HepG2 (cell line): Measurements from ENCODE around the gene FDXR. TPM values are rescaled to one million over a fixed set of nuclear protein-coding genes. Genes with fewer than 3 reads are reported as not detected.

Experiments used
- GTF2F1 ChIP-seq: fragments of 150-350 bp; IDR thresholded peaks from 2 replicates; pipeline ENCODE4 v1.6.1; 2014; ENCODE audit warnings: low read length
- JUNB ChIP-seq: sonication (generic); formaldehyde crosslinking; IDR thresholded peaks from 2 replicates; pipeline ENCODE4 v1.8.0; 2022; ENCODE audit warnings: missing genetic modification reagents, mild to moderate bottlenecking, borderline replicate concordance
- NFKB2 ChIP-seq: sonication (generic); formaldehyde crosslinking; IDR thresholded peaks from 2 replicates; pipeline ENCODE4 v1.4.0; 2020; ENCODE audit warnings: missing genetic modification reagents, borderline replicate concordance
- NFRKB ChIP-seq: fragments of 450-650 bp; IDR thresholded peaks from 2 replicates; pipeline ENCODE4 v1.6.1; 2017
- RELA ChIP-seq: sonication (generic); formaldehyde crosslinking; IDR thresholded peaks from 2 replicates; pipeline ENCODE4 v1.4.0; 2020; ENCODE audit warnings: missing genetic modification reagents
- ZNF468 ChIP-seq: sonication (generic); formaldehyde crosslinking; IDR thresholded peaks from 2 replicates; pipeline ENCODE4 v1.8.0; 2022; ENCODE audit warnings: mild to moderate bottlenecking, moderate library complexity, missing genetic modification reagents
- ZNF788 ChIP-seq: sonication (generic); formaldehyde crosslinking; IDR thresholded peaks from 2 replicates; pipeline ENCODE4 v1.5.0; 2020; ENCODE audit warnings: mild to moderate bottlenecking, missing genetic modification reagents, borderline replicate concordance
- ZNF790 ChIP-seq: sonication (generic); formaldehyde crosslinking; IDR thresholded peaks from 2 replicates; pipeline ENCODE4 v1.8.0; 2022; ENCODE audit warnings: missing genetic modification reagents, mild to moderate bottlenecking, borderline replicate concordance
- ZSCAN30 ChIP-seq: sonication (generic); formaldehyde crosslinking; IDR thresholded peaks from 2 replicates; pipeline ENCODE4 v1.5.0; 2020; ENCODE audit warnings: mild to moderate bottlenecking, missing genetic modification reagents
- polyA plus RNA-seq, 8 experiments: library from polyadenylated mRNA; depleted of rRNA in 3 of 8; stranded (reverse) in 7 of 8; unstranded in 1 of 8; fragments of >200 nt; fragmentation: Illumina TruSeq in 4 of 8; extraction: Trizol in 4 of 8; gene quantifications; 2 replicates each; pipeline versions ENCODE4 v1.2.1 to v1.2.3, GENCODE V29; 2011 to 2016; ENCODE audit warnings: low read depth in 4 of 8, missing spikeins in 1 of 8, mixed read lengths in 1 of 8; ENCODE audit not compliant: insufficient read depth in 1 of 8
- total RNA-seq, 5 experiments: library from RNA; depleted of rRNA; stranded (reverse); fragments of >200 nt; fragmentation: Illumina TruSeq; extraction: Trizol; gene quantifications; 2 replicates each; pipeline ENCODE4 v1.2.3, GENCODE V29; 2016; ENCODE audit warnings: low read depth in 1 of 5
- TF ChIP-seq, protein P1 (sequence below): sonication (generic); formaldehyde crosslinking; IDR thresholded peaks from 2 replicates; pipeline ENCODE4 v1.5.0; 2020; ENCODE audit warnings: mild to moderate bottlenecking, missing genetic modification reagents, borderline replicate concordance
- TF ChIP-seq, protein P2 (sequence below): sonication (generic); formaldehyde crosslinking; IDR thresholded peaks from 2 replicates; pipeline ENCODE4 v1.5.0; 2020; ENCODE audit warnings: missing genetic modification reagents
- TF ChIP-seq, protein P3 (sequence below): sonication (generic); formaldehyde crosslinking; IDR thresholded peaks from 2 replicates; pipeline ENCODE4 v1.4.0; 2020; ENCODE audit warnings: missing genetic modification reagents
- TF ChIP-seq, protein P4 (sequence below): sonication (generic); formaldehyde crosslinking; IDR thresholded peaks from 2 replicates; pipeline ENCODE4 v1.4.0; 2020; ENCODE audit warnings: missing genetic modification reagents, borderline replicate concordance

Gene FDXR
- total and polyA plus RNA-seq, 2 of the 13 experiments (the other 11 are each of a cell fraction or from before 2014, with no cell fraction given) = 23.4 to 116 TPM

DNA sequence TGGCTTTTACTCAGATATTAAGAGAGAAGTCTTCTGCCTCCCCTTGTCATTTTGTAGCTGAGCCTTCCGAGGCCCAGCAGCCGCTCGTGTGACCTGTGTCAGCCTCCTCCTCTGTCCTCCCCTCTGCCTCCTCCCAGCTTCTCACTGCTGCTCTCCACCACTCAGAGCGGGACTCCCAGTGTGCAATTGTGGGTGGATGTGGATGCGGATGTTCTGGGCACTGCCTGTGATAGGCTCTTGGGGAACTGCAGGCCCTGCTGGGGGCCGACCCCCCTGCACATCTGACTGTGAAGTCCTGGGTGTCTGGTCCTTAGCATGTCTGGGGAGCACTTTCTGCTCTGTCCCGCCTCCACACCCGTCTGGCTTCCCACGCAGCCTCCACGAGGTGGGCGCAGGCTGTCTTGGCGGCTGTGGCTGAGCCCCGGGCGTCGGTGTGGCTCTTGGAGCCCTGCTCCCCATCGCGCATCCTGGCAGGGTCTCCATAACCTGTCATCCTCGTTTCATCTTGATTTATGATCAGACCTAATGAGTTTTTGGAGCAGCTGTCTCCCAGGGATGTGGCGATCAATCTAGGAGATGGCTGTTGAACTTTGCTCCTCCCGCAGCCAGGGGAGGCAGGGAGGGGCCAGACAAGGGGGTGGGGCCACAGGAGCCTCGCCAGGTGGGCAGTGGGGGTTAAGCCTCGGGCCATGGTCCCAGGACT lies 41.2 kb downstream of the FDXR start (continued):
- no peak for TF ChIP-seq ZSCAN30 (CRISPR knock-in tag)
- TF ChIP-seq ZNF788 (CRISPR knock-in tag) = no peak
- no peak for TF ChIP-seq GTF2F1
- no peak for TF ChIP-seq RELA (CRISPR knock-in tag)
- no peak for TF ChIP-seq NFRKB
- TF ChIP-seq, protein P1, sequence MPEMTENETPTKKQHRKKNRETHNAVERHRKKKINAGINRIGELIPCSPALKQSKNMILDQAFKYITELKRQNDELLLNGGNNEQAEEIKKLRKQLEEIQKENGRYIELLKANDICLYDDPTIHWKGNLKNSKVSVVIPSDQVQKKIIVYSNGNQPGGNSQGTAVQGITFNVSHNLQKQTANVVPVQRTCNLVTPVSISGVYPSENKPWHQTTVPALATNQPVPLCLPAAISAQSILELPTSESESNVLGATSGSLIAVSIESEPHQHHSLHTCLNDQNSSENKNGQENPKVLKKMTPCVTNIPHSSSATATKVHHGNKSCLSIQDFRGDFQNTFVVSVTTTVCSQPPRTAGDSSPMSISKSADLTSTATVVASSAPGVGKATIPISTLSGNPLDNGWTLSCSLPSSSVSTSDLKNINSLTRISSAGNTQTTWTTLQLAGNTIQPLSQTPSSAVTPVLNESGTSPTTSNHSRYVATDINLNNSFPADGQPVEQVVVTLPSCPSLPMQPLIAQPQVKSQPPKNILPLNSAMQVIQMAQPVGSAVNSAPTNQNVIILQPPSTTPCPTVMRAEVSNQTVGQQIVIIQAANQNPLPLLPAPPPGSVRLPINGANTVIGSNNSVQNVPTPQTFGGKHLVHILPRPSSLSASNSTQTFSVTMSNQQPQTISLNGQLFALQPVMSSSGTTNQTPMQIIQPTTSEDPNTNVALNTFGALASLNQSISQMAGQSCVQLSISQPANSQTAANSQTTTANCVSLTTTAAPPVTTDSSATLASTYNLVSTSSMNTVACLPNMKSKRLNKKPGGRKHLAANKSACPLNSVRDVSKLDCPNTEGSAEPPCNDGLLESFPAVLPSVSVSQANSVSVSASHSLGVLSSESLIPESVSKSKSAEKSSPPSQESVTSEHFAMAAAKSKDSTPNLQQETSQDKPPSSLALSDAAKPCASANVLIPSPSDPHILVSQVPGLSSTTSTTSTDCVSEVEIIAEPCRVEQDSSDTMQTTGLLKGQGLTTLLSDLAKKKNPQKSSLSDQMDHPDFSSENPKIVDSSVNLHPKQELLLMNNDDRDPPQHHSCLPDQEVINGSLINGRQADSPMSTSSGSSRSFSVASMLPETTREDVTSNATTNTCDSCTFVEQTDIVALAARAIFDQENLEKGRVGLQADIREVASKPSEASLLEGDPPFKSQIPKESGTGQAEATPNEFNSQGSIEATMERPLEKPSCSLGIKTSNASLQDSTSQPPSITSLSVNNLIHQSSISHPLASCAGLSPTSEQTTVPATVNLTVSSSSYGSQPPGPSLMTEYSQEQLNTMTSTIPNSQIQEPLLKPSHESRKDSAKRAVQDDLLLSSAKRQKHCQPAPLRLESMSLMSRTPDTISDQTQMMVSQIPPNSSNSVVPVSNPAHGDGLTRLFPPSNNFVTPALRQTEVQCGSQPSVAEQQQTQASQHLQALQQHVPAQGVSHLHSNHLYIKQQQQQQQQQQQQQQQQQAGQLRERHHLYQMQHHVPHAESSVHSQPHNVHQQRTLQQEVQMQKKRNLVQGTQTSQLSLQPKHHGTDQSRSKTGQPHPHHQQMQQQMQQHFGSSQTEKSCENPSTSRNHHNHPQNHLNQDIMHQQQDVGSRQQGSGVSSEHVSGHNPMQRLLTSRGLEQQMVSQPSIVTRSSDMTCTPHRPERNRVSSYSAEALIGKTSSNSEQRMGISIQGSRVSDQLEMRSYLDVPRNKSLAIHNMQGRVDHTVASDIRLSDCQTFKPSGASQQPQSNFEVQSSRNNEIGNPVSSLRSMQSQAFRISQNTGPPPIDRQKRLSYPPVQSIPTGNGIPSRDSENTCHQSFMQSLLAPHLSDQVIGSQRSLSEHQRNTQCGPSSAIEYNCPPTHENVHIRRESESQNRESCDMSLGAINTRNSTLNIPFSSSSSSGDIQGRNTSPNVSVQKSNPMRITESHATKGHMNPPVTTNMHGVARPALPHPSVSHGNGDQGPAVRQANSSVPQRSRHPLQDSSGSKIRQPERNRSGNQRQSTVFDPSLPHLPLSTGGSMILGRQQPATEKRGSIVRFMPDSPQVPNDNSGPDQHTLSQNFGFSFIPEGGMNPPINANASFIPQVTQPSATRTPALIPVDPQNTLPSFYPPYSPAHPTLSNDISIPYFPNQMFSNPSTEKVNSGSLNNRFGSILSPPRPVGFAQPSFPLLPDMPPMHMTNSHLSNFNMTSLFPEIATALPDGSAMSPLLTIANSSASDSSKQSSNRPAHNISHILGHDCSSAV (CRISPR knock-in tag) = no peak
- TF ChIP-seq, protein P2, sequence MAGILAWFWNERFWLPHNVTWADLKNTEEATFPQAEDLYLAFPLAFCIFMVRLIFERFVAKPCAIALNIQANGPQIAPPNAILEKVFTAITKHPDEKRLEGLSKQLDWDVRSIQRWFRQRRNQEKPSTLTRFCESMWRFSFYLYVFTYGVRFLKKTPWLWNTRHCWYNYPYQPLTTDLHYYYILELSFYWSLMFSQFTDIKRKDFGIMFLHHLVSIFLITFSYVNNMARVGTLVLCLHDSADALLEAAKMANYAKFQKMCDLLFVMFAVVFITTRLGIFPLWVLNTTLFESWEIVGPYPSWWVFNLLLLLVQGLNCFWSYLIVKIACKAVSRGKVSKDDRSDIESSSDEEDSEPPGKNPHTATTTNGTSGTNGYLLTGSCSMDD (CRISPR knock-in tag) = no peak
- no peak for TF ChIP-seq ZNF790 (CRISPR knock-in tag)
- TF ChIP-seq, protein P3, sequence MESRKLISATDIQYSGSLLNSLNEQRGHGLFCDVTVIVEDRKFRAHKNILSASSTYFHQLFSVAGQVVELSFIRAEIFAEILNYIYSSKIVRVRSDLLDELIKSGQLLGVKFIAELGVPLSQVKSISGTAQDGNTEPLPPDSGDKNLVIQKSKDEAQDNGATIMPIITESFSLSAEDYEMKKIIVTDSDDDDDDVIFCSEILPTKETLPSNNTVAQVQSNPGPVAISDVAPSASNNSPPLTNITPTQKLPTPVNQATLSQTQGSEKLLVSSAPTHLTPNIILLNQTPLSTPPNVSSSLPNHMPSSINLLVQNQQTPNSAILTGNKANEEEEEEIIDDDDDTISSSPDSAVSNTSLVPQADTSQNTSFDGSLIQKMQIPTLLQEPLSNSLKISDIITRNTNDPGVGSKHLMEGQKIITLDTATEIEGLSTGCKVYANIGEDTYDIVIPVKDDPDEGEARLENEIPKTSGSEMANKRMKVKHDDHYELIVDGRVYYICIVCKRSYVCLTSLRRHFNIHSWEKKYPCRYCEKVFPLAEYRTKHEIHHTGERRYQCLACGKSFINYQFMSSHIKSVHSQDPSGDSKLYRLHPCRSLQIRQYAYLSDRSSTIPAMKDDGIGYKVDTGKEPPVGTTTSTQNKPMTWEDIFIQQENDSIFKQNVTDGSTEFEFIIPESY (CRISPR knock-in tag) = 0 out of 2 replicates have a peak, but pooled peaks have one; percentile 21
- TF ChIP-seq NFKB2 = no peak
- no peak for TF ChIP-seq JUNB
- TF ChIP-seq, protein P4, sequence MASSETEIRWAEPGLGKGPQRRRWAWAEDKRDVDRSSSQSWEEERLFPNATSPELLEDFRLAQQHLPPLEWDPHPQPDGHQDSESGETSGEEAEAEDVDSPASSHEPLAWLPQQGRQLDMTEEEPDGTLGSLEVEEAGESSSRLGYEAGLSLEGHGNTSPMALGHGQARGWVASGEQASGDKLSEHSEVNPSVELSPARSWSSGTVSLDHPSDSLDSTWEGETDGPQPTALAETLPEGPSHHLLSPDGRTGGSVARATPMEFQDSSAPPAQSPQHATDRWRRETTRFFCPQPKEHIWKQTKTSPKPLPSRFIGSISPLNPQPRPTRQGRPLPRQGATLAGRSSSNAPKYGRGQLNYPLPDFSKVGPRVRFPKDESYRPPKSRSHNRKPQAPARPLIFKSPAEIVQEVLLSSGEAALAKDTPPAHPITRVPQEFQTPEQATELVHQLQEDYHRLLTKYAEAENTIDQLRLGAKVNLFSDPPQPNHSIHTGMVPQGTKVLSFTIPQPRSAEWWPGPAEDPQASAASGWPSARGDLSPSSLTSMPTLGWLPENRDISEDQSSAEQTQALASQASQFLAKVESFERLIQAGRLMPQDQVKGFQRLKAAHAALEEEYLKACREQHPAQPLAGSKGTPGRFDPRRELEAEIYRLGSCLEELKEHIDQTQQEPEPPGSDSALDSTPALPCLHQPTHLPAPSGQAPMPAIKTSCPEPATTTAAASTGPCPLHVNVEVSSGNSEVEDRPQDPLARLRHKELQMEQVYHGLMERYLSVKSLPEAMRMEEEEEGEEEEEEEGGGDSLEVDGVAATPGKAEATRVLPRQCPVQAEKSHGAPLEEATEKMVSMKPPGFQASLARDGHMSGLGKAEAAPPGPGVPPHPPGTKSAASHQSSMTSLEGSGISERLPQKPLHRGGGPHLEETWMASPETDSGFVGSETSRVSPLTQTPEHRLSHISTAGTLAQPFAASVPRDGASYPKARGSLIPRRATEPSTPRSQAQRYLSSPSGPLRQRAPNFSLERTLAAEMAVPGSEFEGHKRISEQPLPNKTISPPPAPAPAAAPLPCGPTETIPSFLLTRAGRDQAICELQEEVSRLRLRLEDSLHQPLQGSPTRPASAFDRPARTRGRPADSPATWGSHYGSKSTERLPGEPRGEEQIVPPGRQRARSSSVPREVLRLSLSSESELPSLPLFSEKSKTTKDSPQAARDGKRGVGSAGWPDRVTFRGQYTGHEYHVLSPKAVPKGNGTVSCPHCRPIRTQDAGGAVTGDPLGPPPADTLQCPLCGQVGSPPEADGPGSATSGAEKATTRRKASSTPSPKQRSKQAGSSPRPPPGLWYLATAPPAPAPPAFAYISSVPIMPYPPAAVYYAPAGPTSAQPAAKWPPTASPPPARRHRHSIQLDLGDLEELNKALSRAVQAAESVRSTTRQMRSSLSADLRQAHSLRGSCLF = no peak
- TF ChIP-seq ZNF468 (CRISPR knock-in tag) = no peak
